H1 (cell line): Measurements from ENCODE around the gene GXYLT1. TPM values are rescaled to one million over a fixed set of nuclear protein-coding genes. Genes with fewer than 3 reads are reported as not detected.

ENCODE experiments used
- CTCF ChIA-PET: fragments of 300-600 bp; sonication (Branson Sonifier 250); formaldehyde crosslinking; loops from one replicate; lab custom pipeline; 2021; ENCODE audit not compliant: partially characterized antibody; lab: Charles Lee
- POLR2A ChIA-PET: fragments of 300-600 bp; sonication (Branson Sonifier 250); formaldehyde crosslinking; loops from one replicate; lab custom pipeline; 2021; ENCODE audit warnings: inconsistent platforms; ENCODE audit not compliant: partially characterized antibody; lab: Charles Lee
- DNase-seq, 2 experiments: peaks; one replicate each; pipeline versions ENCODE4 v3.0.0 to v3.0.0-alpha.2; 2010 to 2022; ENCODE audit warnings: low spot score in 2 of 2, low read depth in 1 of 2, mixed read lengths in 1 of 2
- FAIRE-seq: peaks from 2 replicates; lab custom pipeline; 2011; peaks lifted over from hg19 to GRCh38; lab: Jason Lieb, UNC
- H2AFZ ChIP-seq: 2 replicates; pipeline ENCODE4 v1.8.1; 2012; ENCODE audit warnings: low read length, inconsistent platforms
- H2AK5ac ChIP-seq: 2 replicates; pipeline ENCODE4 v1.6.1; 2013; ENCODE audit warnings: low read depth, low read length
- H2BK120ac ChIP-seq: replicated peaks from 2 replicates; pipeline ENCODE3; 2013; ENCODE audit warnings: low read depth, low read length, inconsistent platforms
- H2BK12ac ChIP-seq: 2 replicates; pipeline ENCODE4 v1.6.1; 2013; ENCODE audit warnings: low read depth, low read length
- H2BK15ac ChIP-seq: 2 replicates; pipeline ENCODE4 v1.6.1; 2013; ENCODE audit warnings: low read length
- H2BK20ac ChIP-seq: 2 replicates; pipeline ENCODE4 v1.6.1; 2013; ENCODE audit warnings: low read length
- H2BK5ac ChIP-seq: 2 replicates; pipeline ENCODE4 v1.6.1; 2013; ENCODE audit warnings: low read depth, low read length
- H3K14ac ChIP-seq: 2 replicates; pipeline ENCODE4 v1.6.1; 2013; ENCODE audit warnings: inconsistent platforms; ENCODE audit not compliant: insufficient read length
- H3K18ac ChIP-seq: 2 replicates; pipeline ENCODE4 v1.6.1; 2013; ENCODE audit warnings: low read length; ENCODE audit errors: extremely low read depth
- H3K23ac ChIP-seq: 2 replicates; pipeline ENCODE4 v1.6.1; 2013; ENCODE audit warnings: inconsistent platforms; ENCODE audit not compliant: insufficient read length
- H3K23me2 ChIP-seq: 2 replicates; pipeline ENCODE4 v1.6.1; 2013; ENCODE audit warnings: low read depth, low read length
- H3K27ac ChIP-seq: 2 replicates; pipeline ENCODE4 v1.6.1; 2011; ENCODE audit warnings: low read depth, low read length, inconsistent platforms
- H3K27me3 ChIP-seq, 4 experiments: replicated peaks in 1 of 4; 1 replicate in 1 of 4; 2 replicates in 3 of 4; pipeline versions ENCODE4 v1.6.1 to v1.8.1; 2011 to 2013; ENCODE audit warnings: low read length in 3 of 4, mild to moderate bottlenecking in 3 of 4, inconsistent platforms in 2 of 4, mixed read lengths in 2 of 4, moderate library complexity in 1 of 4; ENCODE audit not compliant: control insufficient read depth in 3 of 4, insufficient read depth in 3 of 4; ENCODE audit errors: extremely low read depth in 1 of 4
- H3K36me3 ChIP-seq, 4 experiments: 2 replicates each; pipeline versions ENCODE4 v1.6.1 to v1.8.1; 2011 to 2013; ENCODE audit warnings: mild to moderate bottlenecking in 4 of 4, low read length in 3 of 4, moderate library complexity in 2 of 4, control low read depth in 1 of 4, inconsistent platforms in 1 of 4; ENCODE audit not compliant: insufficient read depth in 4 of 4, control insufficient read depth in 2 of 4
- H3K4ac ChIP-seq: replicated peaks from 2 replicates; pipeline ENCODE3; 2013; ENCODE audit warnings: low read length, low read depth, mixed read lengths, inconsistent platforms; ENCODE audit not compliant: insufficient read length
- H3K4me1 ChIP-seq, 4 experiments: replicated peaks in 1 of 4; 1 replicate in 1 of 4; 2 replicates in 3 of 4; pipeline versions ENCODE4 v1.6.1 to v1.8.1; 2011 to 2013; ENCODE audit warnings: low read length in 3 of 4, inconsistent platforms in 2 of 4, mixed read lengths in 1 of 4; ENCODE audit not compliant: insufficient read depth in 4 of 4, control insufficient read depth in 3 of 4
- H3K4me2 ChIP-seq, 2 experiments: 2 replicates each; pipeline versions ENCODE4 v1.6.1 to v1.8.1; 2011 to 2013; ENCODE audit warnings: low read depth in 2 of 2, low read length in 2 of 2, control low read depth in 1 of 2, inconsistent platforms in 1 of 2, mild to moderate bottlenecking in 1 of 2; ENCODE audit not compliant: insufficient read depth in 1 of 2
- H3K4me3 ChIP-seq, 4 experiments: fragments of 200-600, 300-600 bp in 1 of 4; sonication (generic), shearing (Covaris generic), sonication (Bioruptor Twin) in 1 of 4; 2 replicates each; pipeline versions ENCODE4 v1.5.1 to v1.8.1; 2011 to 2016; ENCODE audit warnings: low read length in 4 of 4, low read depth in 3 of 4, control low read depth in 2 of 4, inconsistent platforms in 2 of 4, mild to moderate bottlenecking in 2 of 4, mixed read lengths in 1 of 4, moderate library complexity in 1 of 4; ENCODE audit not compliant: insufficient read depth in 2 of 4; ENCODE audit errors: extremely low read depth in 1 of 4
- H3K56ac ChIP-seq: replicated peaks from 2 replicates; pipeline ENCODE3; 2013; ENCODE audit warnings: low read depth, mild to moderate bottlenecking, mixed read lengths, low read length, inconsistent platforms; ENCODE audit not compliant: insufficient read length
- H3K79me1 ChIP-seq: 2 replicates; pipeline ENCODE4 v1.6.1; 2013; ENCODE audit warnings: low read depth, low read length, control low read depth
- H3K79me2 ChIP-seq, 2 experiments: 2 replicates each; pipeline versions ENCODE4 v1.6.1 to v1.8.1; 2012 to 2013; ENCODE audit warnings: low read length in 2 of 2, mild to moderate bottlenecking in 2 of 2, inconsistent platforms in 1 of 2; ENCODE audit not compliant: insufficient read depth in 2 of 2, control insufficient read depth in 1 of 2
- H3K9ac ChIP-seq, 4 experiments: replicated peaks in 1 of 4; 1 replicate in 1 of 4; 2 replicates in 3 of 4; pipeline versions ENCODE4 v1.6.1 to v1.8.1; 2011 to 2013; ENCODE audit warnings: low read depth in 3 of 4, low read length in 3 of 4, control low read depth in 2 of 4, mild to moderate bottlenecking in 2 of 4, moderate library complexity in 2 of 4, inconsistent platforms in 1 of 4; ENCODE audit errors: extremely low read depth in 1 of 4
- H3K9me3 ChIP-seq, 2 experiments: 2 replicates each; pipeline versions ENCODE4 v1.6.1 to v1.8.1; 2012 to 2013; ENCODE audit warnings: mild to moderate bottlenecking in 2 of 2, moderate library complexity in 2 of 2, control low read depth in 1 of 2, inconsistent platforms in 1 of 2, low read depth in 1 of 2, low read length in 1 of 2, mixed read lengths in 1 of 2; ENCODE audit not compliant: insufficient read depth in 2 of 2
- H4K20me1 ChIP-seq, 2 experiments: replicated peaks in 1 of 2; 2 replicates each; pipeline versions ENCODE3 to v1.8.1; 2011 to 2013; ENCODE audit warnings: inconsistent platforms in 2 of 2, low read length in 2 of 2, mild to moderate bottlenecking in 1 of 2; ENCODE audit not compliant: insufficient read depth in 2 of 2, control insufficient read depth in 1 of 2
- H4K5ac ChIP-seq: 2 replicates; pipeline ENCODE4 v1.6.1; 2013; ENCODE audit warnings: low read length, low read depth, mixed read lengths, inconsistent platforms; ENCODE audit not compliant: insufficient read length
- H4K8ac ChIP-seq: 2 replicates; pipeline ENCODE4 v1.8.0; 2013; ENCODE audit warnings: mild to moderate bottlenecking, moderate library complexity, low read length, inconsistent platforms; ENCODE audit not compliant: insufficient read depth; ENCODE audit errors: extremely low read depth
- H4K91ac ChIP-seq: replicated peaks from 2 replicates; pipeline ENCODE3; 2013; ENCODE audit warnings: low read length, mixed read lengths, inconsistent platforms; ENCODE audit not compliant: insufficient read length
- CEBPB ChIP-seq: IDR thresholded peaks from 2 replicates; pipeline ENCODE4 v1.6.1; 2012; ENCODE audit warnings: low read depth, low read length
- RAD21 ChIP-seq, 2 experiments: IDR thresholded peaks in 1 of 2; conservative IDR thresholded peaks in 1 of 2; 2 replicates each; pipeline ENCODE4 v1.6.1; 2011; ENCODE audit warnings: low read depth in 2 of 2, low read length in 2 of 2, improper control_type of control experiment in 1 of 2, inconsistent platforms in 1 of 2, mild to moderate bottlenecking in 1 of 2, moderate library complexity in 1 of 2
- WGBS, 2 experiments: shearing (Covaris generic) in 1 of 2; methylation state at CpG; one replicate each; pipeline versions ENCODE4 v1.1.6 to v1.1.7; 2013 to 2015; ENCODE audit warnings: low lambda C conversion rate in 2 of 2, mixed read lengths in 2 of 2, inconsistent platforms in 1 of 2, low coverage in 1 of 2, missing lambda C conversion rate in 1 of 2; ENCODE audit not compliant: insufficient replicate concordance in 2 of 2, insufficient coverage in 1 of 2, insufficient read length in 1 of 2; ENCODE audit errors: extremely low coverage in 1 of 2, missing lambda C conversion rate in 1 of 2; 5-methylcytosine and 5-hydroxymethylcytosine counted together
- polyA plus RNA-seq, 7 experiments: library from polyadenylated mRNA; depleted of rRNA in 3 of 7; stranded (reverse) in 5 of 7; unstranded in 2 of 7; fragments of >200 nt in 5 of 7; fragments of 200-250 nt in 2 of 7; gene quantifications; 1 replicate in 5 of 7; 2 replicates in 1 of 7; 4 replicates in 1 of 7; pipeline versions ENCODE4 v1.2.1 to v1.2.3, GENCODE V29; 2011 to 2013; ENCODE audit warnings: missing spikeins in 2 of 7, mixed read lengths in 2 of 7
- total RNA-seq: library from RNA; stranded (reverse); fragmentation: NEBNext Ultra II Directional; extraction: Animal tissue kit (Norgen Biotek cat#: 25700); gene quantifications from 2 replicates; pipeline ENCODE4 v1.2.1, GENCODE V29; 2021

The GXYLT1 gene
- total and polyA plus RNA-seq, 2 of the 8 experiments (the other 6 are each of a cell fraction or from before 2014, with no cell fraction given): 3.1 to 10.7 TPM

GRCh38 chr12:42180990-42181596, 36.4 kb upstream of the GXYLT1 start:
- Histone ChIP-seq H2BK20ac (no peak overlapping the region), H4K20me1 (no peaks in the 10 kb centered on the region), H3K23ac (no peak overlapping the region), H2AFZ (no peak overlapping the region), H4K91ac (no peak overlapping the region), H3K79me1 (no peaks in the 10 kb centered on the region), H3K14ac (no peak overlapping the region), H3K4ac (no peak overlapping the region), H3K4me1 (0 out of 7 replicates have a peak, but pooled peaks cover 0 to 3% (median 0%) of the 10 kb centered on the region in 4 experiments), H3K79me2 (no peaks in the 10 kb centered on the region), H3K27me3 (no peaks in the 10 kb centered on the region), H2BK120ac (no peak overlapping the region), H3K18ac (no peak overlapping the region), H4K8ac (no peak overlapping the region), H2AK5ac (no peak overlapping the region), H2BK5ac (no peak overlapping the region), H3K56ac (no peak overlapping the region), H3K9me3 (no peaks in the 10 kb centered on the region), H3K23me2 (peaks cover 2% of the 10 kb centered on the region; the same call in 1 of the 2 replicates), H2BK15ac (no peak overlapping the region), H2BK12ac (no peak overlapping the region), H4K5ac (no peak overlapping the region)
- FAIRE-seq: no peak
- 96% methylated on average over 2 of the region's 2 CpGs; no CpG with 5 or more reads in 1 of the 2 experiments for WGBS, 2 experiments
- DNase-seq: no peak
- TF ChIP-seq RAD21 (IDR thresholded peaks at IDR 0.05 in 1 of 2, conservative IDR thresholded peaks at IDR 0.05 in 1 of 2; ENCODE audit: low read depth in 2 of 2, low read length in 2 of 2) (no peak), CEBPB (peak; percentile 74)
- TF ChIP-seq, all 59 proteins: peak for 1
- Histone ChIP-seq H3K27ac (no peak overlapping the region), H3K4me3 (no peak overlapping the region), H3K4me2 (no peak overlapping the region), H3K9ac (no peak overlapping the region; a peak in 1 of 7 replicates), H3K36me3 (no peaks in the 10 kb centered on the region)
- ChIA-PET CTCF (interaction anchor here (0.7 to 1.3 kb wide), 3 partner anchors 24 to 191 kb away, joined by 3 read pairs; no protein-coding TSS in a partner anchor), POLR2A (no interaction called here)
